Bronchial epithelial cell (primary cell): ENCODE measurements around the gene ALS2CL. TPM values are rescaled to one million over a fixed set of nuclear protein-coding genes. Genes with fewer than 3 reads are reported as not detected.

Source experiments
- DNase-seq: peaks from one replicate; pipeline ENCODE4 v3.0.0-alpha.2; 2010; ENCODE audit warnings: low read depth
- FAIRE-seq: peaks from 2 replicates; lab custom pipeline; 2011; peaks lifted over from hg19 to GRCh38; lab: Jason Lieb, UNC
- H3K27me3 ChIP-seq: 2 replicates; pipeline ENCODE4 v1.5.1; 2011; ENCODE audit warnings: low read length; ENCODE audit not compliant: control insufficient read depth, insufficient read depth
- H3K36me3 ChIP-seq: 2 replicates; pipeline ENCODE4 v1.5.1; 2011; ENCODE audit warnings: low read length; ENCODE audit not compliant: control insufficient read depth, insufficient read depth
- H3K4me3 ChIP-seq: 2 replicates; pipeline ENCODE4 v1.5.1; 2011; ENCODE audit warnings: mild to moderate bottlenecking, low read depth, low read length, control low read depth
- total RNA-seq: library from RNA; depleted of rRNA; stranded (reverse); fragments of >200 nt; gene quantifications from 2 replicates; pipeline ENCODE4 v1.2.1, GENCODE V29; 2014
- TF ChIP-seq, protein P1 (sequence below): IDR thresholded peaks from 2 replicates; pipeline ENCODE4 v1.5.1; 2011; ENCODE audit warnings: mild to moderate bottlenecking, moderate library complexity, low read length, control low read depth, inconsistent platforms; ENCODE audit not compliant: insufficient read depth, severe bottlenecking

Gene ALS2CL
- total RNA-seq, 1 donor from 2014 or later: 163 TPM

DNA sequence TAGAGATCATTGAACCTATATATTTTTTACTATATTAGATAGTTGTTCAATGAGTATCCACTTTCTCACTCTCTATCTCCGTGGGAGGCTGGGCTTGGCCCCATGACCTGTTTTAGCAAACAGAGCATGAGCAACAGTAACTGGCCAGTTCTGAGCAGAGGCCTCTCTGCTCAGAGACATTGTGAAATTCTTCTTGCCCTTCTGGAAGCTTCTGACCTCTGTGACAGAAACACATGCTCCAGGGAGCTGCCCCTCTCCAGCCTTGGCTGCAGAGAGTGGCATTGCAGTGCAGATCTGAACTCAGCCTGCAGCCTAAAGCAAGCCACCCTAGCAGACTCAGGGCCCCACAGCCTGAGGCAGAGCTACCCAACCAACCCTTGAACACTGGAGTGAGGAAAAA, 60.7 kb downstream of the ALS2CL start:
- TF ChIP-seq, protein P1, sequence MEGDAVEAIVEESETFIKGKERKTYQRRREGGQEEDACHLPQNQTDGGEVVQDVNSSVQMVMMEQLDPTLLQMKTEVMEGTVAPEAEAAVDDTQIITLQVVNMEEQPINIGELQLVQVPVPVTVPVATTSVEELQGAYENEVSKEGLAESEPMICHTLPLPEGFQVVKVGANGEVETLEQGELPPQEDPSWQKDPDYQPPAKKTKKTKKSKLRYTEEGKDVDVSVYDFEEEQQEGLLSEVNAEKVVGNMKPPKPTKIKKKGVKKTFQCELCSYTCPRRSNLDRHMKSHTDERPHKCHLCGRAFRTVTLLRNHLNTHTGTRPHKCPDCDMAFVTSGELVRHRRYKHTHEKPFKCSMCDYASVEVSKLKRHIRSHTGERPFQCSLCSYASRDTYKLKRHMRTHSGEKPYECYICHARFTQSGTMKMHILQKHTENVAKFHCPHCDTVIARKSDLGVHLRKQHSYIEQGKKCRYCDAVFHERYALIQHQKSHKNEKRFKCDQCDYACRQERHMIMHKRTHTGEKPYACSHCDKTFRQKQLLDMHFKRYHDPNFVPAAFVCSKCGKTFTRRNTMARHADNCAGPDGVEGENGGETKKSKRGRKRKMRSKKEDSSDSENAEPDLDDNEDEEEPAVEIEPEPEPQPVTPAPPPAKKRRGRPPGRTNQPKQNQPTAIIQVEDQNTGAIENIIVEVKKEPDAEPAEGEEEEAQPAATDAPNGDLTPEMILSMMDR: no peak
- H3K36me3 ChIP-seq: no peaks in the 10 kb centered on the region
- no peak overlapping the region for H3K4me3 ChIP-seq
- FAIRE-seq (no peak), DNase-seq (no peak)
- peaks cover 2% of the 10 kb centered on the region for H3K27me3 ChIP-seq

DNA sequence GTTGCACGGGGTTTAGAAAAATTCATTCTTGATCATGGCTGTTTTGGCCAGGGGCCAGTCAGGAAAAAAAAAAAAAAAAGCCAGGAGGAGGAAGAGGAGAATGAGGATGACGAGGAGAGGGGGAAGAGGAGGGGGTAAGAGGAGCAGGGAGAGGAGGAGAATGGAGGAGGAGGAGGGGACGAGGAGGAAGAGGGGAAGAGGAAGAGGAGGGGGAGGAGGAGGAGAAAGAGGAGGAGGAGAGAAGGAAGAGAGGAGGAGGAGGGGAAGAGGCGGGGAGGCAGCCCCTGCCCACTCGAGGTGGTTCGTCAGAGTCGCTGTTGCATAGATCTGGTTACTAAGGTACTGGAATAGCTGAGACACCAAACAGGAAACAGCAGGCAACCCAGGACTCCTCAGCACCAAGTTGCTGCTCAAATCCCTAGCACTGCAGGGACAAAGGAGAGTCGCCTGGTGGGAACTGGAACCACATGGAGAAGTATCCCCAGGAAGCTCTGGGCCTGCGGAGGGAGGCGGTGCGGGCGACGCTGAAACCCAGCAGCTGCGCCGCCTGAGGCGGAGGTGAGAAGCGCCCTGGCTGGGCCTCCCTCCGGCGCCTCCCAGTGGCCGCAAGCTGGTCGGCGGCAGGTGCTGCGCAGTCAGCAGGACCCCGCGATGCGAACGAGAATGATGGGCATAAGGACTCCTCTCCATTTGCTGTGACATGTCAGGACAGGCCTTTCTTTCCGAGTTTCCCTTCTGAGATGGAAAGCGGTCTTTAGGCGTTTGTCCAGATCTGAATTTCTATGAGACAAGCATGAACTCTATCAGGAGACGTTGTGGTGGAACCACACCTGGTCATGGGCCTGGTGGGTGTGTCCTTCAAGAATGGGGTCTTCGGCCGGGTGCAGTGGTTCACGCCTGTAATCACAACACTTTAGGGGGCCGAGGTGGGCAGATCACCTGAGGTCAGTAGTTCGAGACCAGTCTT, 63.6 kb downstream of the ALS2CL start:
- H3K4me3 ChIP-seq: peak overlapping the region; percentile 5
- no peaks in the 10 kb centered on the region for H3K27me3 ChIP-seq
- FAIRE-seq: peak; percentile 72
- DNase-seq: peak; percentile 63
- H3K36me3 ChIP-seq: no peaks in the 10 kb centered on the region
- TF ChIP-seq, protein P1: peak; percentile 100

DNA sequence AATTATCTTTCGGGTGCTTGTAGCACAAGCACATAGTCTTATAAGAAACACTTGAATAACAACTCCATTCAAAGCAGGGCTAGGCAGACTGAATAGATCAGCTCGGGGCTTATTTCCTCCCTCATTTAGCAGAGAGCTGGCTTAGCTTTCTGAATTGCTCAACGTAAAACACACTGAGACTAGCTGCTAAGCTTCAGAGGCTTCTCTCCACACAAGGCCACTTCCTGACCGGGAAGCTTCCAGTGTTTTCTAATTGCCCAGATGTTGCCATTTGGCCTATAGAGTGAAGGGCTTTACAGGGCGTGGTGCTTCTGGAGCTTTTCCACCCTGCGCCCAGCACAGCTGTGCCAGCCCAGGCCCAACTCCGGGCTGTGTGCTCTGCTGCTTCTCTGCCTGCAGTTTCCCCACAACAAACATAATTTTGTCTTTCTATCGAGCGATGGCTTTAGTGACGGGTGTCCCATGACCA, 64.5 kb downstream of the ALS2CL start:
- Histone ChIP-seq H3K4me3 (no peak overlapping the region), H3K36me3 (no peaks in the 10 kb centered on the region), H3K27me3 (no peaks in the 10 kb centered on the region)
- TF ChIP-seq, protein P1: no peak
- DNase-seq (no peak), FAIRE-seq (no peak)

DNA sequence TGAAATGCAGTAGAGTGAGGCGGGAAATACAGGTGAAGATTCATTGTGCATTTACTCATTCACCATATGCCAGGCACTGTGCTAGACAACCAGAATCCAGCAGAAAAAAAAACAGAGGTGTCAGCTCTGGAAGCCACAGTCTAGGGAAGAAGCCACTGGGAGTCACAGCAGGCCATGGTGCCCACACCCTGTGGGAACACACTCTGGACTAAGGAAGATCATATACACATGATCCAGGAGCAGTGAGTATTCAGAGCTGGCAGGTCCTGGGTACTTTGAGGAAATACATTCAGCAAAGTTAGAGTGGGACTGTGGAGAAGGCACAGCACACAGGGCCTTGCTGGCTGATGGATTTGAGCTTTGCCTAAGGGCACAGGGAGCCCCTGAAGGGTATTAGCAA, 66.4 kb downstream of the ALS2CL start:
- Histone ChIP-seq H3K4me3 (no peak overlapping the region), H3K36me3 (no peaks in the 10 kb centered on the region), H3K27me3 (no peaks in the 10 kb centered on the region)
- DNase-seq (no peak), FAIRE-seq (no peak)
- TF ChIP-seq, protein P1: no peak

GRCh38 chr3:46626039-46626438, 67.4 kb downstream of the ALS2CL start:
- FAIRE-seq (no peak), DNase-seq (no peak)
- no peaks in the 10 kb centered on the region for H3K36me3 ChIP-seq
- TF ChIP-seq, protein P1: no peak
- no peak overlapping the region for H3K4me3 ChIP-seq
- no peaks in the 10 kb centered on the region for H3K27me3 ChIP-seq
